GM21423 (cell line): ENCODE measurements around the gene TNMD.
A peak's percentile ranks its signal among the peaks of the same experiment; 100 is the strongest.
"Not testable (repeated sequence)": the region's sequence is repeated elsewhere in the genome, so short reads cannot be mapped to it uniquely, and the experiment has no call there.

ENCODE experiments used
- ATAC-seq: cut with Tn5 transposase; IDR thresholded peaks from one replicate; pipeline ENCODE4 v1.9.1; 2021; ENCODE audit warnings: mild to moderate bottlenecking, moderate library complexity; ENCODE audit not compliant: unreplicated experiment

TNMD gene

GRCh38 chrX:100584611-100585010 lies at the start of gene TNMD:
Gene TNMD (plus strand): TSS chrX:100584936. CDS start chrX:100585019, 83 bp downstream.
- ATAC-seq = no peak

GRCh38 chrX:100565534-100565933 lies 19.2 kb upstream of the TNMD start:
- not testable (repeated sequence) for ATAC-seq

DNA sequence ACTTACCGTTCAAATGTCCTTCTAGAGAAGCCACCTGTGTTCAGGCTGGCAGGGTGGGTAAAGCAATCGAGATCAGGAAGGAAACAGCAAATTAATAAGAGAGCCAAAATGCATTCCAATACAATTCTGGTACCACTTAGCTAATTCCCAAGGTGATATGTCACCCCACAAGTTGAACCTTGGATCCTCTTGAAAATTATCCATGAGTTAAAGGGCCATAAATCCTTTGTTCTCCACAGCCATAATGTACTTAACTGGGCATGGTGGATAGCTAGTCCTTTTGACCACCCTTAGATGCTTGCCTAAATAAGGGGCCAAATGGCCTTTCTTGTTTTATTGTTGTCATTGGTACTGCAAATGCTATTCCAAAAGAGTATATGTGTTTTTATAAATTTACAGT lies 2.0 kb downstream of the TNMD start:
- no peak for ATAC-seq

DNA sequence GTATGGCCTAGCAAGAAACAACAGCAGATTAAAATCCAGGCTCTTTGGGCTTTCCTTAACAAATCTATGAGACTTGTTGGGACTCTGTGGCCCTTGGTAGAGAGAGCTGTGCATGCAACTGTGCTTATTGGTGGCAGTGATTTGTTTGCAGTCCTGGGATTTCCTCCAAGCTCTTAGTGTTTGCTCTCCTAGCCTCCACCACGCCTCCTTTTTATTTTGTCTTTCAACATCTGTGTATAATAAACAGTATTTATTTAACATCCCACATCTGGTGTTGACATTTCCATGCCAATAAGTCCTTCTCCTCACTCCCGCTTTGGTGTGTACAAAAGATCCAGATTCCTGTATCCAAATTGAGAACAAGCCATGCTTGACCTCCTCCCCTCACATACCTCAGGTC lies 3.1 kb downstream of the TNMD start:
- no peak for ATAC-seq

- no peak for ATAC-seq
These were observed 6.7 kb downstream of the TNMD start for GRCh38 chrX:100591256-100592051.

- no peak for ATAC-seq
These were observed 8.4 kb downstream of the TNMD start for GRCh38 chrX:100593126-100593525.

- no peak for ATAC-seq
These were observed 8.8 kb downstream of the TNMD start for GRCh38 chrX:100593581-100593980.

DNA sequence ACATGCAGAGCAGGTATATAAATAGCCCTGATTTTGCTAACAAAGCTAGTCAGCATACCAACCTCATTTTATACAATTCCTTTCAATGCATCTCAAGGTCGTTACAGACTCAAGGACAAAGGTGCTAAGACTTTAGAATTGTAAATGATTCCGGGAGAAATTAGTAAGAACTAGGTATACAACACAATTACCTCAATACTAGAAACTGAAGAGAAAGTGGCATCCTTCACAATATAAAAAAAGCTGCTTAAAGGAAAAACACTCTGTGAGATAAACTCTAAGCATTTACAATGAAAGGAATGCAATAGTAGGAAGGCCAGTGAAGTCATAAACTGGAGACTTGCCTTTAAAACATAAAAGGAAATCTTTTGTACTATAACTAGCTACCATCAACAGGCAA lies 11.9 kb downstream of the TNMD start:
- no peak for ATAC-seq

DNA sequence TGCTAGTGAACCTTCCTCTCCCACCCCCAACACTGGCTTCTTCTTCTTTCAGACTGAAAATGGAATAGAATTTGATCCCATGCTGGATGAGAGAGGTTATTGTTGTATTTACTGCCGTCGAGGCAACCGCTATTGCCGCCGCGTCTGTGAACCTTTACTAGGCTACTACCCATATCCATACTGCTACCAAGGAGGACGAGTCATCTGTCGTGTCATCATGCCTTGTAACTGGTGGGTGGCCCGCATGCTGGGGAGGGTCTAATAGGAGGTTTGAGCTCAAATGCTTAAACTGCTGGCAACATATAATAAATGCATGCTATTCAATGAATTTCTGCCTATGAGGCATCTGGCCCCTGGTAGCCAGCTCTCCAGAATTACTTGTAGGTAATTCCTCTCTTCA lies 14.7 kb downstream of the TNMD start:
- no peak for ATAC-seq

DNA sequence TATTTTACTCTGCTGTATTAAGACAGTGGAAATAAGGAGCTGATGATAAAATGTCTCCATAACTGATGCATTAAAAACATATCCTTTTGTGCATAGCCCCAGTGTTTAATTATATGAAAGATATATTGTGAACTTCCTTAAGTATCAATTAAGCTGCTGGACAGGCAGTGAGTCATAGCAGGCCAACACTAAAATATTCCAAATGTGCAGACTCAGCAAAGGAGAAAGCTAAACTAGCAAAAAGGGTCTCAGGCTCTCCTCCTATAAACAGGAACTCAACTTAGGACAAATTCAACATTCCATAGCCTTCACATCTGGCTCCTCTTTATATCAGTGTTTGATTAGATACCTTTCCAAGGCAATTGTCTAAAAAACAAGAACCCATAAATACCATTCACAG lies 15.6 kb downstream of the TNMD start:
- ATAC-seq = no peak

- ATAC-seq = peak; percentile 67
These were observed 16.0 kb downstream of the TNMD start for GRCh38 chrX:100600758-100601157.

GRCh38 chrX:100606753-100607152 lies 22.0 kb downstream of the TNMD start:
- ATAC-seq = no peak

GRCh38 chrX:100609591-100609990 lies 24.9 kb downstream of the TNMD start:
- ATAC-seq = no peak

DNA sequence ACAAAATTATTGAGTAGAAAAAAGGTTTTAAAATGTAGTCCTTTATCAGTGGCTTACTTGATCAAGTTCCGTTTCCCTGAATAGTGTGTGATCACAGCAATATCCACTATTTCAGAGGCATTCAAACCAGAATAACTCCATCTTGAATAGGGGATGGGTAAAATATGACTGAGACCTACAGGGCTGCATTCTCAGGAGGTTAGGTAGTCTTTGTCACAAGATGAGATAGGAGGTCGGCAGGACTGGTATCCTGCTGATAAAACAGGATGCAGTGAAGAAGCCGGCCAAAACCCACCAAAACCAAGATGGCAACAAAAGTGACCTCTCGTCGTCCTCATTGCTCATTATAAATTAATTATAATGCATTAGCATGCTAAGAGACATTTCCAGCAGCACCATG lies 27.2 kb downstream of the TNMD start:
- no peak for ATAC-seq

DNA sequence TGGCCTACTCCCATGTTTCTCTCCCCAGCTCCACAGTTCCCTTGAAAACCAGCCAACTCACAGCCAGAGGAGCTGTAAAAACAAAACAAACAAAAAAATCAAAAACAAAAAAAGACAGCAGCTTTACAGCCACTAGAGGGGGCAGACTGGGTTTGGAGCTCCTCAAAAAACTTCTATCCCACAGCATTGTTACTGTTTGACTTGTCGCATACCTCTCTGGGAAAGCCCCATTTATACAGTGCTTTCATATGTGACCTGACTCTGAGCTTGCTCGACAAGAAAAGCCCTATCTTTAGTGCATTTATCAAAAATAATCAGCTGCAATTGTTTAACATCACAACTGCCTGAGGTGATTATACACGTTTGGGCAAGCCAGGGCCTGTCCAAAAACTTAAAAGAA lies 30.3 kb downstream of the TNMD start:
- peak; percentile 100 for ATAC-seq

DNA sequence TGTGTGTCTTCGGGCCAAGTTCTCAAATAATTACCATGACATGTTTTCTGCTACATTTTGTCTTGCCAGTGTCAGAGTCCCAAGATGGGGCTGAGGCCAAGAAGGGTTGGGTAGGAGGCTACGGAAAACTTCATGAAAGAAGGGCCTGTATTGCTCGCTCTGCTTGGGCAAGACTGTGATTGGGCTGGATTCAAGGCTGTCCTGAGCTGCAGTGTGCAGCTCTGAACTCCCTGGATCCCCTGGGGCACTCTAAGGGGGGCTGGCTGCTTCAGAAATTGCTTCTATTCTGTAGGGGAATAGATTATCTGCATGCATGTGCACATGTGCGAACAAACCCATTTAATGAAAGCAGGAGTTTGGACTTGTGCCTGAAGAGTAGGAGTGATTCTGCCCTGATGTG lies 38.3 kb downstream of the TNMD start:
- ATAC-seq = no peak

DNA sequence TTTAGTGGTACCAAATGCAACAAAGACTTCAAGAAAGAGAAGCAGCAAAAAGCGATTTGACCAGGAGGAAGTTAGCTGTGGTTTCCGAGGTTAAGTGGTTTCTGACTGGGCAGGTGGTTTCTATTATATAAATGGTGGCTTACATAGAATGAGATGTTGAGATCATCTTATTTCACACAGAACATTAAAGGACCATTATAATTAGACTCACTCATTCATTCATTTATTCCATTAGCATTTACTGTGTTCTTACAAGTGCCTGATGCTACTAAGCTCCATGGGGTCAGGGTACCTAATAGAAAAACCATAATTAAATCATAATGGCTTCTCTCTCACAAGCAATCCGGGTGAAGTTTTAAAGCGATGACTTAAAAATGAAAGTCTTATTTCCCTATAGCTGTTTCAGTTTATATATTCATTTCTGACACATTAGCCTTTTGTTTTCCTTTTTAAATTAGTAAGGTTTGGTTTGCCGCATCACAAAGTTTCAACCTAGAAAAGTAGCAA lies 41.3 kb downstream of the TNMD start:
- ATAC-seq = peak; percentile 95

GRCh38 chrX:100635040-100635439 lies 50.3 kb downstream of the TNMD start:
- no peak for ATAC-seq

- ATAC-seq = no peak
These were observed 51.2 kb downstream of the TNMD start for GRCh38 chrX:100635989-100636320.

- peak; percentile 98 for ATAC-seq
These were observed 51.7 kb downstream of the TNMD start, which contains the start of gene TSPAN6 for GRCh38 chrX:100636321-100636991. Gene TSPAN6 (minus strand): TSS chrX:100636806. CDS start chrX:100636694, 112 bp downstream.

DNA sequence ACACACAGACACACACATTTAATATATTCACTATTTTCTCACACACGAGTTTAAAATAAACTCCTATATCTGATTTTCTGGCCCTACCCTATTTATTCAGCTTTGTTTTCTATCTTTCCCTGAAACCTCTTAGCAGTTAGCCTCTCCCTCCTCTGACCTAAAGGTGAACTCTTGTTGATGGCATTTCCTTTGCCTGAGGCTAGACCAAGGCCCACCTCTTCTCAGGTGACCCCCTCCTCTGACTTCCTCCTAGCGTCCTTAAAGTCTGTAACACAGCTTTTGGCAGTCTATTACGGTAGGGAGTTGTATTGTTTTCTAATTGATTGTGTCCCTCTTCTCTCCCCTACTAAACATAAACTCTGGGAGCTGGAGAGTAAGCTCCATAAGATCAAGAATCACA lies 57.6 kb downstream of the TNMD start:
- no peak for ATAC-seq

GRCh38 chrX:100643212-100643611 lies 58.5 kb downstream of the TNMD start:
- ATAC-seq = no peak
